CD4-positive, alpha-beta T cell treated with Interleukin-15 for 4 hours (primary cell): ENCODE data around the gene RHEB.

Experiments
- DNase-seq: peaks from one replicate; pipeline ENCODE4 v3.0.0-alpha.2; 2020; ENCODE audit warnings: low spot score

Gene RHEB

GRCh38 chr7:151470711-151471110, 49.0 kb downstream of the RHEB start:
- DNase-seq, result no peak

DNA sequence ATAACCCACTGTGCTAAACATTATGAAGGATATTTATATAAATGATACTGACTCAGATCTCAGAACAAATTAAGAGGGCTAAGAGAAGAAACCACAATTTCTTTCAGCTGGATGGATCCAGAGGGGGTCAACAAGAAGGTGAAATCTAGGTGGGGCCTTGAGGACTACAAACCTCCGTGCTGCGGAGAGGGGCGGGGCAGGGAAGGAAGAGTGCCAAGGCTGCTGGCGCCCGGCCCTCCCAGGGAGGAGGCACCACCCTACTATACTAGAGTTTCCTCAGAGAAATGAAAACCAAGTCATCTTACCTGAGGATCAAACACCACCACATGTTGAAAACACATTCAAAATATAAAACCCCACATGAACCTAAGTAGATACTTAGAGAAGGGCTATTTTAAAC, 50.4 kb downstream of the RHEB start:
- DNase-seq, result no peak

GRCh38 chr7:151468217-151469018, 51.3 kb downstream of the RHEB start:
- no peak for DNase-seq

DNA sequence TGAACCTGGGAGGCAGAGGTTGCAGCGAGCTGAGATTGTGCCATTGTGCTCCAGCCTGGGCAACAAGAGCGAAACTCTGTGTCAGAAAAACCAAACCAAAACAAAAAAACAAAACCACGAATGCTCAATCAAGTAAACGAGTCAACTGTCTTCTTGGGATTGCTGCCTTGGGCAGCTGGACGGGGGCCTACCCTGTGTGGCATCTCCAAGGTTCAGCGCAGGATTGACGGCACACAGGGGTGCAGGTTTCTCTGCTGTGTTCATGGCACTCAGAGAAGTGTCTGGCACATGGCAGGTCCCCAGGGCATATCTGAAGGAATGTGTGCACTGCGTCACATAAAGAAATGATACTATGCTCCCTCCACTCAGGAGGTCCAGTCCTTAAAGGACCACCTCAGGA, 54.5 kb downstream of the RHEB start:
- DNase-seq, result no peak

DNA sequence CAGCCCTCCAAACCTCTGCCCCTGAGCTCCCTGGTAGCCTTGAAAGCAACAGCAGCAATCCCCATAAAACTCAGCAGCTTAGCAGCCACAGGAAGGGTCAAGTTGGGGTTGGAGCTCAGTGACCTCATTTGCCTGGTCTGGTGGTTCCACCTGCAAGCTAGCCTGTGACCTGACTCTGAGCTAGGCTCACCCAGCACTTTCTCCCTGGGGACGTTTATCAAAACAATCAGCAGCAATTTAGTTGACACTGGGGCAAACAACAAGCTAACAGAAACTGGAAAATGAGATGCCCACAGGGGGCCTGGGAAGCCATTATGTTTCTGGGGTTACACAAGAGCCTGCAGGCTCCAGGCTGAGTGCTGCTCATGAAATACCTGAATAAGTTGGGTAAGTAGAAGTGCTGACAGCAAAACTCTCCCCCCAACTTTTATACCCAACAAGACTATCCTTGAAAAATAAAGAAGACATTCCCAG, 57.4 kb downstream of the RHEB start:
- DNase-seq, result no peak

DNA sequence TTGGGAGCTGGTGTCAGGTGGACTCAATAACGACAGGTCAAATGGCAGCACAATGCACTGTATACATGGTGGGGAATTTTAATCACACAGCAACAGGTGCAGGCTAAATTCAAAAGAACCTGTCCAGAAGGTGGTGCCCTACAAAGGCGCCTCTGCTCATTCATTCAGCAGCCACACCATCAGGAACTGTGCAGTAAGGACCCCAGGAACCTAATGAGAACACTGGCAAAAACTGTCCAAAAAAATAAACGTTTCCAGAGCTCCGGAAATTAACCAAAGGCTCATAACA, 57.8 kb downstream of the RHEB start:
- no peak for DNase-seq

GRCh38 chr7:151461096-151461941, 58.4 kb downstream of the RHEB start:
- DNase-seq, result no peak

DNA sequence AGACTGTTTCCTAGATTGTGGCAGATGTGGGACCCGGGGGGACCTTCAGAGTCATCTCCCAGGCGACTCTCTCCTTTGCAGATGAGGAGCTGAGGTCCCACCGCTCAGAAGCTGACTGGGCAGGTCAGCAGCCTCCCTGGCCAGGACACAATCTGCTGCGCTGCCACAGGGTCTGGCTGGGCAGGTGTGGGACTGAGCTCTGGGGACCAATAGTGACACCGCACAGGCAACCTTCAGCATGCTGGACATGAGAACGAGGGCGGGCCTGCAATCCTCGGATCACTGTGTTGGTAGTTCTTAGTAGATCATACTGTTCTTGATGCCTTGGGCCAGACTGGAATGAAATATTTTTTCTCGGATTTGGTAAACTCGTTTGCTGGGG, 59.2 kb downstream of the RHEB start:
- no peak for DNase-seq

DNA sequence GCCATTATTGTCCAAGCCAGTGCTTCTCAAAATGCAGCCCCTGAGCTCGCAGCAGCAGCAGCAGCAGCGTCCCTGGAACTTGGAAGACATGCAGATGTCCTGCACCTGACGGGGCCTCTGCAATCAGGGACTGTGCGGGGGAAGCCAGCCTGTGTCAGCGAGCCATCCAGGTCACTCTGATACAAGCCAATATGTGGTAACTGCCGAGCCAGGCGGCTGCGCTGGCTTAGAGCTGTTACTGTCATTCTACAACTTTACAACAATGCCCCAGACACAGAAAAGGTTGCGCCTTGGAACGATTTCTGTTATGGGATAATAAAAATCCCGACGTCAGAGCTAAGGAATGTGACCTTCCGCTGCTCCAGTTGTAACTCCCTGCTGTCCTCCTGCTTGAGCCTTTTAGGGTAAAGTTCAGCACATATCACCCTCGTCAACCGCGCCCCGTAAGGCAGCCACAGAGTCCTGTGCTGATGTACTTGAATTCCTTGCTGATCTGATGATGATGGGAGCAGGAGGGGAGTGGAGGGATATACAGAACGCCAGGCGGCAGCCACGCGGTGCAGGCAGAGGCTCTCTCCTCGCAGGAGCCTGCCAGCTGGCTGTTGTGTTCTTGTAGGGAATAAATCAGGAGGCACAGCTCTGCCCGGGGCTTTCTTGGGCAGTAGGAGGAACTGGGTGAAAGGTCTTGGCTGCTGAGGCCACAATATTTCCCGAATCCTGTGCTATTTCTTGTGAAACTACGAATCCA, 59.8 kb downstream of the RHEB start:
- no peak for DNase-seq

DNA sequence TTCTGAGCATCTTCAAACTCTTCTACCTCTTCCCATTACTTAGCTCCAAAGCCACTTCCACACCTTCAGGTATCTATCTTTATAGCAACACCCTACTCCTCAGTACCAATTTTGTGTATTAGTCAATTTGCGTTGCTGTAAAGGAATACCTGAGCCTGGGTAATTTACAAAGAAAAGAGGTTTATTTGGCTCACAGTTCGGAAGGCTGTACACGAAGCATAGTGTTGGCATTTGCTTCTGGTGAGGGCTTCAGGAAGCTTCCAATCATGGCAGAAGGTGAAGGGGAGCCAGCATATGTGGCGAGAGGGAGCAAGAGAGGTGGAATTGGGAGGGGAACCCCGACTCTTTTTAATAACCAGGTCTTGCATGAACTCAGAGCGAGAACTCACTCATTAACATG, 62.2 kb downstream of the RHEB start:
- DNase-seq, result no peak

DNA sequence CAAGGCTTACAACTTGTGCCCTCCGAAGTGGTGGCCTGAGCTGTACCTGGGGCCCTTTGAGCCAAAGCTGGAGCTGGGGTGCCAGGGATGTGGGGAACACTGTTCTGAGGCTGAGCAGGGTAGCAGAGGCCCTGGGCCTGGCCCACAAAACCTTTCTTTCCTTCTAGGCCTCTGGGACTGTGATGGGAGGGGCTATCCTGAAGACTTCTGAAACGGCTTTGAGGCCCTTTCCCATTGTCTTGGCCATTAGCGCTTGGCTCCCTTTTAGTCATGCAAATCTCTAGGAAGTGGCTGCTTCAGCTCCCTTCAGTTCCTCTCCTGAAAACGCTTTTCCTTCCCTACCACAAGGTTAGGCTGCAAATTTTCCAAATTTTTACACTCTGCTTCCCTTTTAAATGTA, 62.9 kb downstream of the RHEB start:
- no peak for DNase-seq

- no peak for DNase-seq
Observed at GRCh38 chr7:151456276-151456675, 63.4 kb downstream of the RHEB start.

DNA sequence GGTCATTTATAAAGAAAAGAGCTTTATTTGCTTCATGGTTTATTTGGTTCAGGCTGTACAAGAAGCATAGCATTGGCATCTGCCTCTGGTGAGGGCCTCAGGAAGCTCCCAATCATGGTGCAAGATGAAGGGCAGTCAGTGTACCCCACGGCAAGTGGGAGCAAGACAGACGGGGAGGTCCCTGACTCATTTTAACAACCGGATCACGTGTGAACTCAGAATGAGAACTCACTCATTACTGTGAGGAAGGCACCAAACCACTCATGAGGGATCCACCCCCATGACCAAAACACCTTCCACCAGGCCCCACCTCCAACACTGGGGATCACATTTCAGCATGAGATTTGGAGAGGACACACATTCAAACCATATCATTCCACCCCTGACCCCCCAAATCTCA, 64.0 kb downstream of the RHEB start:
- no peak for DNase-seq

- no peak for DNase-seq
Observed at GRCh38 chr7:151454932-151455530, 64.7 kb downstream of the RHEB start.

DNA sequence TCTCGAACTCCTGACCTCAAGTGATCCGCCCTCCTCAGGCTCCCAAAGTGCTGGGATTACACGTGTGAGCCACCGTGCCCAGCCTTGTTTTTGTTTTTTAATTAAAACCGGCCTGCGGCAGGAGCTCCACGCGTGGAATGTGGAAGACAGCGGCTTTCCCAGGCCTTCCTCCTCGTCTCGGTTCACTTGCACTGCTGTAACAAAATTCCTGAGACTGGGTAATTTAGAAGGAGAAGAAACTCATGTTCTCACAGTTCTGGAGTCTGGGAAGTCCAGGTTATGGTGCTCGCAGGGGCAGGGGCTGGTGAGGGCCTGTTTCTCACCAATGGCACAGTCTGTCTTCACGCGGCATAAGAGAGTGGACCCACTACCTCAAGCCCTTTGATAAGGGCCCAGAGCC, 65.4 kb downstream of the RHEB start:
- no peak for DNase-seq

GRCh38 chr7:151453326-151453791, 66.3 kb downstream of the RHEB start:
- no peak for DNase-seq

DNA sequence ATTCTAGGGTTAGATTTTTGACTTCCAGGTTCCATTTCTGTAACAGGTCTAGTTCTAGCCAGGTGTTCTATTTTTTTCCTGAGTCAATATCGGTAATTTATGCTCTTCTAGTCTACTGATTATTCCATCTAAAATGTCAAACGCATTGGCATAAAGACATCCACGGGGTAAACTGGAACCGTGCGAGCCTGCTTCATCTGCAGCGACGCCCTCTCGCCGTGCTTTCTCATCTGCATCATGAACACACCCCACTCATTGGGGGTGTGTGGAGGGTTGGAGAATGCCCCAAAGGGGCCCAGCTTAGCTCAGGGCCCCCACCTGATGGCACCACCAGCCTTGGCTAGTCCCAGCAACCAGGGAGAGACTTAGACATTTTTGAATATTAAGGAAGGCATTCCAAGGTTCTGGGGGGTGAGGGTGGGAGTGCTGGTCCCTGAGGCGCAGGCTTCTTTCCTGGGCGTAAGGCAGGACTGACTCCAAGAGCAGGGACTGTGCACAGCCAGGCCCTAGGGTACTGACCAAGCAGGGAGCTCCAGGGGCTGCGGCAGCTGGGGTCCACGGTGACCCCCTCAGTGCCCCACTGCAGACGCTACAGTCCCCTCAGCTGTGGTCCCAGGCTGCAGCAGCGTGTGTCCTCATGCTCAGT, 66.9 kb downstream of the RHEB start:
- DNase-seq, result no peak

GRCh38 chr7:151451626-151452571, 67.8 kb downstream of the RHEB start:
- DNase-seq, result no peak

DNA sequence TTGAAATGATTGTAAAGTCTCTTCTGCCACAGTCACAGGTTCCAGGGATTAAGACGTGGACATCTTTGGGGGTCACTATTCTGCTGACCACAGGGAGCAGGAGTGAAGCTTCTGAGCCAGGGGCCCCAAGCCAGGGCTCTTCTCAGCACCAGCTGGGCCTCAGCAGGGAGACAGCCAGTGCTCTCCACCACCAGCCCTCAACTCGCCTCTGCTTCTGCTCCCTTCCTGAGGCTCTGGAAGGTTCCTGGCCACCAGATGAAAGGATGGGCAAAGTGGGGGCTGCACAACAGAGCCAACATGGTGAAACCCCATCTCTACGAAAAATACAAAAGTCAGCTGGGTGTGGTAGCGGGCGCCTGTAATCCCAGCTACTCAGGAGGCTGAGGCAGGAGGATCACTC, 68.5 kb downstream of the RHEB start:
- no peak for DNase-seq

DNA sequence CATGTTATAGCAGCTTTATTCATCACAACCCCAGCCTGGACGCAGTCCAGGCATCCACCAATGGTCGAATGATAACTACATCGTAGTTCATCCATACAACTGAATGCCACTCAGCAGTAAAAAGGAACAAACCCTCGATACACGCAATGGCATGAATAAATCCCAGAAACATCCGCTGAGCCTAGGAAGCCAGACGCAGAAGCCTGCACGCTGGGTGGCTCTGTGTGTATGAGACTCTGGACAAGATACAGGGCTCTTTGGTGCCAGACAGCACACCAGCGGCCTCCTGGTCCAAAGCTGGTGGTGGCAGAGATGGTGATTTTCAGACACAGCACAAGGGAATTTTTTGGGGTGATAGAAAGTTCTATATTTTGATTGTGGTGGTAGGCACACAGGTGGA, 69.7 kb downstream of the RHEB start:
- no peak for DNase-seq
